CD4-positive, alpha-beta T cell treated with Interleukin-6 for 4 hours (primary cell): ENCODE results near the gene ACSF2.
A peak's percentile ranks its signal among the peaks of the same experiment; 100 is the strongest.

Source experiments
- DNase-seq: peaks from one replicate; pipeline ENCODE4 v3.0.0-alpha.2; 2020; ENCODE audit warnings: mixed read lengths

Gene ACSF2

DNA sequence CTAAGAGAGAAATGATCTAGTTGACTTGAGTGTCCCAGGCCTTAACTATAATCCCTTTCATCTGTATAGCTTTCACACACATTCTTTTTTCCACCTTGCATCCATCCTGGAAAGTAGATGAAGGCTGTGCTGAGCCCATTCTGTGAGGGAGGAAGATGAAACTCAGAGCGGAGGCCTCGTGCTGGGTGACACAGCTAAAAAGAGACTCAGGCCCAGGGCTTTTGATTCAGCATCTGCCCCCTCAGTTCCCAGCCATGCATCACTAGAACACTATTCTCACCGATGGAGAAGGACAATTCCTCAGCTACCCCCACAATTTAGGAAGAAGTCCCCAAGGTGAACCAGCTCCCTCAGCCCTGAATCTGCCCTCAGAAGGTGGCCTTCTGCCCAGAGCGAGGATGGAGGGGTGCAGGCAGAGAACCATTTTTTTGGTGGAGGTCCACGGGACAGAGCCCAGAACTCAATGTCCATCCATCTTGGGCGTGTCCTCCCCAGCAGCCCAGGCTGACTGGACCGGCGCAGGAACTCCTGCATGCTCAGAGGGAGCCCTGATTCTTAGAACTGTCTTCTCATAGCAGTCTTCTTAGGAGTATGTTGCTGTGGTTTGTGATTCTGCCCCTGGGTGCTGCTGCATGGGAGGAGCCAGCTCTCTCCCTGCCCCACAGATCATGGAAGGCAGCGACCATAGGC lies 76.4 kb downstream of the ACSF2 start:
- no peak for DNase-seq

DNA sequence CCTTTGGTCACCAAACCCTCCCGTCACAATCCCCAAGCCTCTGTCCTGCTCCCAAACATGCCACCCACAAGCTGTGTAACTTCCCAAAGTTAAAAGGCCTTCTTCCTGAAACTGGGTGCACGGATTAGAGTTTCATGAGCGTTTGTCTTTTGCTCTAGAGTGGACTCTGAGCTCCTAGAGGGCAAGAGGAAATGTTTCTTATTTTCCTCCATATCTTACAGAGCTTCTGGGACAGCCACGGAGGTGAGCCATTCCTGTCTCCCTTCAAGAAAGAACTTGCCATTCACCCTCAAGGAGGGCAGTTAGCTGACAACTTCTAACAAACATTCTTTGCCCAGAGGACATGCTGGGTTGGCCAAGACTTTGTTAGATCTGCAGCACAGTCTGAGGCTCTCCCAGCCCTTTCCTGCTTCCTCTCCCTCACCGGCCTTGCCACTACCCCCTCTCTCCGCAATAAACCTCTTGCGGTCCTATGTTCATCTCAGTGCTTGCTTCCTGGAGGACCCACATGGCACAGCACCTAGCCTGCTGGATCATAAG lies 79.6 kb downstream of the ACSF2 start:
- no peak for DNase-seq

DNA sequence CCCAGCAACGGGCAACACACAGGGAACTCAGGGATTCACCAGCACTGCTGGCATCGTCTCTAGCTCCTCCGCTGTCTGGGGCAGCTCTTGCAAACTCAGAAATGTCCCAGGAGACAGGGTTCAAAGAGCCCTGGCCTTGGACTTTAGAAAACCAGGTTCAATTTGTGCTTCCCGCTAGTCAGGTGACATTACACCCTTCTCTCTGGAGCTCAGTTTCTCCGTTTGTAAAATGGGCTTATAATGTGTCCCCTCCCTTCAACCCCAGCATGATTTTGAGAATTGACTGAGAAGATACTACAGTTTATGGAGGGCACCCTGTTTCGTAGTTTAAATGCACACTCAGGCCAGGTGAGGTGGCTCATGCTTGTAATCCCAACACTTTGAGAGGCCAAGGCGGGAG lies 80.3 kb downstream of the ACSF2 start:
- DNase-seq: no peak

GRCh38 chr17:50507871-50508572 lies 82.0 kb downstream of the ACSF2 start, which contains the start of gene MYCBPAP:
MYCBPAP (plus strand) TSS chr17:50508439; CDS start chr17:50508675, 236 bp downstream.
- peak; percentile 82 for DNase-seq

DNA sequence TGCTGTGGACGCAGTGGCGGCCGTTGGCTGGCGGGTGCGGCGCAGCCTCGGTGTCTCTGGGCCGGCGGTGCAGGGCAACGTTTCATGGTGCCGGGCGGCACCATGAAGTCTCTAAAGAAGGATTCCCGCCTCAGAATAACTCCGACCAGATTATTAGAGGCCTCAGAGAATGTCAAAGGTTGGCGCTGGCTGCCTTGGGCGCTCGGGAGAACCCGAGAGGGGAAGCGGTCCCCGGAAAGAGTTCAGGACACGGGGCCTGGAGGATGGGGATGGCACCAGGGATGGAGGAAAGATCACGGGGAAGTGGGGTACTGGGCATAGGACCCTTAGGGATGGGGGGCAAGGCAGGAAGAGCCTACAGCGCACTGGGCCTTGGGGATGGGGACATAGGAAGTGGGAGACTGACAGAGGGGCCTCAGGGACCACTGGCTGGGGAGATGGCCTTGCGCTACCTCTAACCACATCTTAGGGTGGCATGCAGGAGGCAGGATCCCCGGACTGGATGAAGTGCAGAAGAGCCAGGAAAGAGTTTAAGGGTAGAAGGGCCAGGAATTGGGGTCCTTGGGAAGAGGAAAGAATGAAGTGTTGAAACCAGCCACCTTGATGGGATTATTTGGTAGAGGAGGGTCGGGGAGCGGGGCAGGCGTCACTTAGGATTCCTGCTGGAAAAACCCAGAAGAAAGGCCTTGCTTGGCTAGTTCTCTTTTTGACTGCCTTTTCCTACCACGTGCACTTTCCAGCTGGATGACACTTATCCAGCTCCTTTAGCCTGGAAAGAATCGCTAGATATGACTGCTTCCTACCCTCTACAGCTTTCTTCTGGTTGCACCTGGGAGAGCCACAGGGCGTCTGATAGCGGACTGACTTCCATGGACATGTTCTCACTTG lies 82.8 kb downstream of the ACSF2 start:
- DNase-seq: no peak

- peak; percentile 49 for DNase-seq
These were observed 85.0 kb downstream of the ACSF2 start for GRCh38 chr17:50511058-50511457.

DNA sequence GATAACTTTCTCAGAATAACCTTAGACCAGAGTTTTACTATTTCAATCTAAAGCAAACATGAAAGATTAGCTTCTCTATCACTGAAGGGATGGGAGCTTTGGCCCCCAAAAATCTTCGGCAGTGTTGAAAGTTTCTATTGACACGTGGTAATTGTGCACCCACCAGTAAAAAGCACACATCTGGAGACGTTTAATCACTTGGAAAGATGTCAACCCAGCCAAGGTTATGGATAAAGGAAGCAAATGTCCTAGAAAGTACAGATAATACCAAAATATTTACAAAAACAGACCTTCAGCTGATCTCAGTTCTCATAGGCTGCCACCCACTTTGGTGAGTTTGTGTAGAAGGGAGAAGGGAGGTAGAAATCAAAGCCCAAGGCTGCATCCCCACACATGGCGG lies 87.5 kb downstream of the ACSF2 start:
- no peak for DNase-seq

DNA sequence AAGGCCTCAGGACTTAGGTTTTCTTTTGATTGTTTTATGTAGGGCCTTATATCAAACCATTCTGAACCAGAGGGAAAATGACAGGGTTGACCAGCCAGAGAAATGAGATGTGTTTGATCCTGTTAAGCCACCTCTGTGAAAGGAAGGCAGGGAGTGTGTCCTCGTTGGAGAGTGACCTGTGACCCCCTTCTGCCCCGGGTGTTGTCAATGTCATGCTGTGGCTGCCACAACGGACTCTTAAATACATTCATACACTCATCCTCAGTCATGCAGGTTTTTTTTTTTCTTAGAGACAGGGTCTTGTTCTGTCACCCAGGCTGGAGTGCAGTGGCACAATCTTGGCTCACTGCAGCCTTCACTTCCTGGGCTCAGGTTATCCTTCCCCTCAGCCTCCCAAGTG lies 88.4 kb downstream of the ACSF2 start:
- DNase-seq: no peak

DNA sequence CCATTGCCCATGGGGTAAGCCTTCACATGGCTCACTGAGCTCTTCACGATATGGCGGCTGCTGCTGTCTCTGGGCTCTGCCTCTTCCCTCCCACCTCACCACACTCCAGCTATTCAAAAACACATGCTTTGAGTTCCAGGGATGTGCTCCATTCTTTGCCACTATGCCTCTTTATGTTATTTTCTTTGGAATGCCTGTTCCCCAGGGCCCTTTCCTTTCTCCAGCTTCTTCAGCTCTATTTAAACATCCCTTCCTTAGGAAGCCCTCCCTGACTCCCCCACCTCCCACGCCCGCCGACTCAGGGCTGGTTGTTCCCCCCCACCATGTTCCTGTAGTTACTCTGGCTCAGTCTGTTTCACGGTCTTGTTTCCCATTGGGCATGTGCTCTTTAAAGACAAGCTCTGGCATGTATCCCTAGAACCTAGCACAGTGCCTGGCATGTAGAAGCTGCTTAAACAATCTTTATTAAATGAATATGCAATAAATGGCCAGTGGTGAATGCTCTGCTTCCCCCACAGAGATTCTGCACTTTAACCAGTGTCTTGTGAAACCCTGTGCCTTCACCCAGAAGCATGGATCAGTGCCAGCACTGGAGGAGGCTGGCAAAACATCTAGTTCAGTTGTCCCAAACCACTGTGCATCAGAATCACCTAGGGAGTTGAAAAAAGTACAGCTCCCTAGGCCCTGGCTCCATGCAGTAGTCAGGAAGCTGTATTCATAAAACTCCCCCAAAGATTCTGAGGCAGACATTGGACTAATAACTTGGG lies 89.1 kb downstream of the ACSF2 start:
- no peak for DNase-seq

DNA sequence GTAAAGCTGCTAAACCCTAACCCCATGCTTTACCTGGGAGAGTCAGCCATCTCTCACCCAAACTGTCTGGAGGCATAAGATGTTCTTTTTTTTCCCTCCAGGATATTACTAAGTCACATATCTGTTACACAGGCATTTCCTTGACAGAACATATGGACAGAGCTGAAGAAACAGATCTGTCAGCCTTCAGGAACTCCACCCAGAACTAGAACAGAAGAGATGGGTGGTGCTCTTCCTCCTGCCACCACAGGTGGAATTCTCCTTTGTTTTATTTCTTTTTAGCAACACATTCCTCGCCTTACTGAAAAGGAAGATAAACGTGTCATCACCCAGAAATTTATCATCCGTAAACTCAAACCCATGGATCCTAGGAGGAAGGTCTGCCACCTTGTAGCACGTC lies 91.0 kb downstream of the ACSF2 start:
- DNase-seq: no peak

DNA sequence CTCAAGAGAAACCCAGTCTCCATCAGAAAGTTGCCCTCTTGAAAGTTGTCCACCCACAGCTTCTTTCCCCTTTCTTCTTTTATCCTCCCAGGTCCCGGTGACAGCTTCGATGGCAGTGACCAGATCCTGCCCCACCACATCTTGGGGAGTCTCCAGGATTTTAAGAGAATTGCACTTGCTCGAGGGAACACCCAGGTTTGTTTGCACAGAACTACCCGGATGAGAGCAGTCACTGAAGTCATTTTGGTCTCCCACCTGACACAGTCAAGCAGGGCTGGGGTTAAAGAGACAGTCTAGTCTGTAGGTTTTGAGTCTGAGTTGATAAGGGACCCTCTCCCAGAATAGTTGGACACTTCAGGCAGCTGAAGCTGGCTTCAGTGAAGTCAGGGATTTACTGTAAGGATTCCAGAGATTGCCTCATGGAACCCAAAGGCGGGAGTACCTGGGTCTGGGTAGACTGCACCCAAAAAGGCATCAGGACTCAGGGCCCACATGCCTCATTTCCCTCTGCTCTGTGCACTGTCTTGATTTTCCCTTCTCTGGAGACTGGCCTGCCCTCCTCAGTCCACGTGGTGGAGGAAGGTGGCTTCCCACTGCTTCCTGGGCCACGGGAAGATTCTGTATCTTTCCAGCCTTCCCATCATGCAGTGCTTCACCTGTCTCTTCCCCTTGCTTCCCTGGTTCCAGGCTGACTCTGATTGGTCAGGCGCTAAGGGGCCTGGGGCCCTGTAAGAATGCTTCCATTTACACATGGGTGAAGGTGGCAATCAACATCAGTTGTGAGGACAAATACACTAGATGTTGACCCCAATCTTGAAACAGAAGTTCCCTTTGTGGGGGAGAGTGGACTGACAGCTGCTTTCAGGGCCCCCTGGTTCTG lies 91.7 kb downstream of the ACSF2 start:
- no peak for DNase-seq

DNA sequence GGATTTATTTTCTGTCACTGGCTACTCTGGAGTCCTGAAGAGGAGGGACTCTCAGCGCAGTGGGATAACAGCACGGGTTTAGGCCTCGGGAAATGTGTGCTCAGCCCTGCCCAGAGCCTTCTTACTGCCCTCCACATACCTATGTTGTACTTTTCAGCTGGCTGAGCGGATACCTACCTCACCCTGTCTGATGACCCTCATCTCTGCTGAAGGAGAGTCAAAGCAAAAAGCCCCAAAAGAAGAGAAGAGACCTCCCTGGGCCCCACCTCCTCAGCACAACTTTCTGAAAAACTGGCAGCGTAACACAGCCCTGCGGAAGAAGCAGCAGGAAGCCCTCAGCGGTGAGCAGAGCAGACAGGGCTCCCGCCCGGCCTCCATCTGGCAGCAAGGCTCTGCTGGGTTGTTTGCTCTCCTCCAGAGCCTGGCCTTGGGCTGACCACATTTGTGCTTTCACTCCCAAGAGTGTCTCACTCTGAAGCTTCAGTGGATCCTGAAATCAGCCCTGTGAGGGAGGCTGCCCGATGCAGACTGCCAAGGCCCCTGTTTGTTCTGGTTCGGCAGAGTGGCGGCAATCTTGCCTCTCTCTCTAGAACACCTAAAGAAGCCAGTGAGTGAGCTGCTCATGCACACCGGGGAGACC lies 92.5 kb downstream of the ACSF2 start:
- DNase-seq: no peak

- no peak for DNase-seq
These were observed 93.3 kb downstream of the ACSF2 start for GRCh38 chr17:50519141-50519834.

GRCh38 chr17:50520483-50520882 lies 94.5 kb downstream of the ACSF2 start:
- no peak for DNase-seq

GRCh38 chr17:50521514-50521913 lies 95.5 kb downstream of the ACSF2 start:
- DNase-seq: no peak

- DNase-seq: no peak
These were observed 96.7 kb downstream of the ACSF2 start for GRCh38 chr17:50522766-50523165.

GRCh38 chr17:50523208-50523607 lies 97.2 kb downstream of the ACSF2 start:
- no peak for DNase-seq
